DMS 273 (cell line): Measurements from ENCODE around the gene LNX1.
A peak's percentile ranks its signal among the peaks of the same experiment; 100 is the strongest.

Source experiments
- DNase-seq: peaks from one replicate; lab custom pipeline; 2025; ENCODE audit not compliant: unreplicated experiment; lab: John Stamatoyannopoulos, UW

Gene LNX1

GRCh38 chr4:53591372-53591892, at the start of gene LNX1:
LNX1 (minus strand) TSS chr4:53591486; CDS start chr4:53574002, 17,484 bp downstream.
- no peak for DNase-seq

- peak; percentile 10 for DNase-seq
Observed at GRCh38 chr4:53640576-53641453, 49.5 kb upstream of the LNX1 start.

DNA sequence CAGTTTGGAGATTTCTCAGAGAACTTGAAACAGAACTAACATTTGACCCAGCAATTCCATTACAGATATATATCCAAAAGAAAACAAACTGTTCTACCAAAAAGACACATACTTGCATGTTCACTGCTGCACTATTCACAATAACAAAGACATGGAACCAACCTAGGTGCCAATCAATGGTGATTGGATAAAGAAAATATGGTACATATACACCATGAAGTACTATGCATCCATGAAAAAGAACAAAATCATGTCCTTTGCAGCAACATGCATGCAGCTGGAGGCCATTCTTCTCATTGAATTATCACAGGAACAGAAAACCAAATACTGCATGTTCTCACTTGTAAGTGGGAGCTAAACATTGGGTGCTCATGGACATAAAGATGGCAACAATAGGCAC, 47.6 kb upstream of the LNX1 start:
- DNase-seq = no peak

- DNase-seq = no peak
Observed at GRCh38 chr4:53637348-53637747, 46.1 kb upstream of the LNX1 start.

- DNase-seq = no peak
Observed at GRCh38 chr4:53635697-53636483, 44.6 kb upstream of the LNX1 start.

- DNase-seq = no peak
Observed at GRCh38 chr4:53633608-53634007, 42.3 kb upstream of the LNX1 start.

DNA sequence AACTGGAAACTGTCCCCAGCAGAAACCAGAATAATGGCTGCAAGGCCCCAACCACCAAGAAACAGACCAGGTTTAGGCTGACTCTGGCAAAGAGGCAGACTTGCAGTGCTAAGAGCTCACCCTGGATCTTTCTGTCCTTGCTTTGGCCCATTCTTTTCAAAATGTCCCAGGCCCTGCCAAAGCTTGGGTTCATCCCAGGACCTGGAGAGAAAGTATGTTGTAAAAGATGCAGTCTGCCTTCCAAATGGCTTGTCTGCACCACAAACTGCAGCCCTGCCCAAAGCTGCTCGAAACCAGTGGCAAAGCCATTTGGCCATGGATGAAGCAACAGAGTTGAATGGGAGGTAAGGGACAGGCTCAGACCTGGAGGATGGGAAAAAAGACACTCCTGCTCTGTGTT, 38.0 kb upstream of the LNX1 start:
- DNase-seq = no peak

DNA sequence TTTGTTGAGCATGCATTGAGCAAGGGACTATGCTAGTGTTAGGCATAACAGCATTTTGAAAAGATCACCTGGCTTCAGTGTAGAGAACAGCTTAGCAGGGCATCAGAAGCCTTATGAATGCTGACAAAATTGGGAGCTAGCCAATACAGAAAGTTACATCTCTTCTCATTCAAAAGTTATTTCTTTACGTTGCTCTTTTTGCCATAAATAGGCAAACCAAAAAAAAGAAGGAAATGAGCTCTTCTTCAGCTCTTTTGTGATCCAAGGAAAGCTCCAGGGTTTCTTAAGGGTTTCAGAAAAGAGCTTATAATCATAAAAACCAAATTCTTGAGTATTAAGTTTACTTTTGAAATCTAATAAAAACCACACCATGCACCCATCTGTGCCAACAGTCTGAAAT, 35.2 kb upstream of the LNX1 start:
- DNase-seq = no peak

DNA sequence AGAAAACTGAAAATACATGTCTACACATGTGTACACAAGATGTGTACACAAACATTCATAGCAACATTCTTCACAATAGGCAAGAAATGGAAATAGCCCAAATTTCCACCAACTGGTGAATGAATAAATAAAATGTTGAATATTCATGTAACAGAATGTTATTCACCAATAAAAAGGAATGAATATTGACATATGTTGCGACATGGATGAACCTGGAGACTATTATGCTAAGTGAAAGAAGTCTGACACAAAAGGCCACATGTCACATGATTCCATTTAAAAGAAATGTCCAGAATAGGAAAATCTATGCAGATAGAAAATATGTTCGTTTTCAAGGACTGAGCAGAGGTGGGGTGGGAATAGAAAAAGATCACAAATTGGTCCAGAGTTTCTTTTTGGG, 34.6 kb upstream of the LNX1 start:
- DNase-seq = no peak

- no peak for DNase-seq
Observed at GRCh38 chr4:53622739-53623151, 31.5 kb upstream of the LNX1 start.

- peak; percentile 4 for DNase-seq
Observed at GRCh38 chr4:53620956-53621355, 29.7 kb upstream of the LNX1 start.

- no peak for DNase-seq
Observed at GRCh38 chr4:53619431-53619830, 28.1 kb upstream of the LNX1 start.

DNA sequence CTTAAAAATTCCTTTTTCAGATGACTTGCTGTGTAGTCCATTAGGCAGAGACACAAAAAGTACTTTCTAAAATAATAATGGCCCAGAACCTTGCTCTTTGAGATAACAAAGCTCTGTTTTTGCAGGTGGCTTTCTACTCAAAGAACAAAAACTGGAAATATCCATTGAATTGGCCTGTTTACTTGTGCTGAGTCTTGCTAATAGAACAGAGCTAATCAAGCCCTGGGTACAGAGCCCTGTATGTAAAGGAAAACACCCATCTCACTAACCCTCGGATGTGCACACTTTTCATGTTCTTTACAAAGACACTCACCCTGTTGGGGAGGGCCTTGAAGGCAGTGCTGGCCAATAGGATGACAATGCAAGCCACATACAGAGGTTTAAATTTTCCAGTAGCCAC, 27.0 kb upstream of the LNX1 start:
- DNase-seq = no peak

DNA sequence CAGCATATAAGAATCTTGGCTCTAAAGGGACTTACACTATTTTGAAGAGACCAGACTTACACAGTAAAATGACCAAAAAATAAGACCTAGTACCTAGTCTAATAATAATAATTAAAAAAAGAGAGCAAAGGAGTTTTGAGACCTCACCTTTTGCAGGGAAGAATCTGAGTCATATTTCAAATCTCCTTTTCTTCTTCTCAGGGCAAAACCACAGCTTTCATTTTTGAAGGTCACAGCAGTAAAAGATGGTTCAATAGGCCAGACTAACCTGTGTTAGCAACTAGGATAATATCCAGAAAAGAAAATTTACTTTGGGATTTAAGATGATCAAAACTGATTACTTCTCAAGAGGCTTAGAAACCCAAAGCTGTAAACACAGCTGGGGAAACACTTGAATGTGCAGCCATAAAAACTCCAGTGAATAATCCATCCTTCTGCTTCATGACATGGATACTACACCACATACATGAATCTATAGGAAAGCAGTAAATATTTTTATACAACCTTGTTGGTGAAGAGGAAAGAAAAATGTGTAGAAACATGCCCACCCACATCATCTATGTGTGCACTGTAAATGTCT, 25.9 kb upstream of the LNX1 start:
- DNase-seq = no peak

DNA sequence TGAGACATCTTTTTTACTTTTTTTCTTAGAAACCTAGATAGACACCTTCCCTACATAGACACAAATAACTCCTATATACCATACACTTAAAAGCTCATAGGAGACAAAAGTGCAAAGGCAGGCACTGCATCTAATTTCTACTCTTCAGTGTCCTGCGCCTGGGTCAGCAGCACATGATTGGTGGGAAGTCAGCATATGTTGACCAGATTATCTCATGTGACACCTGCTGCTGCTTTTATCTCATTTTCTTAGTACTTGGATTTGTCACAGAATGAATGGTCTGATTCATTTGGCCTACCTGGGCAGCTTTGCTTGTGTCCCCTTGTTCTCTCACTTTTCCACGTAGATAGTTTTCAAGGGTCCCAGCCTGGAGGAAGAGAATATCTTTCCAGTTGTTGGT, 24.9 kb upstream of the LNX1 start:
- no peak for DNase-seq

DNA sequence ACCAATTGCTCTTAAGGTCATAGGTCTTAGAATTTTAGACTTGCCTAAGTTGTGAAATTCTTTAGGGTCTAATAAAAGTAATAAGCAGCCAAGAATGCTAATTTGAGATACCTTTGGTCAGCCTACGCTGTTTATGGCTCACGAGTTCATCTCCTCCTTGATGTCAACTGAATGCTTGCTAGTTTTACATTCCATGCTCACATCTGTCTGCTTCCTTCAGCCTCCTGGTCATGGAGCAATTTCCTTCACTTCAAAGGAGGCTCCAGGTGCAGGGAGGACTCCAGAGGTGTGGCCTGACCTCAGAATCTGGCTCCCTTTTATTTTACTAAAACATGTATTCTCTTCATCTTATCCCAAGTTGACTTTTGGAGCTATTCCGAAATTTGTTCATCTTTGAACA, 23.3 kb upstream of the LNX1 start:
- DNase-seq = peak; percentile 22

DNA sequence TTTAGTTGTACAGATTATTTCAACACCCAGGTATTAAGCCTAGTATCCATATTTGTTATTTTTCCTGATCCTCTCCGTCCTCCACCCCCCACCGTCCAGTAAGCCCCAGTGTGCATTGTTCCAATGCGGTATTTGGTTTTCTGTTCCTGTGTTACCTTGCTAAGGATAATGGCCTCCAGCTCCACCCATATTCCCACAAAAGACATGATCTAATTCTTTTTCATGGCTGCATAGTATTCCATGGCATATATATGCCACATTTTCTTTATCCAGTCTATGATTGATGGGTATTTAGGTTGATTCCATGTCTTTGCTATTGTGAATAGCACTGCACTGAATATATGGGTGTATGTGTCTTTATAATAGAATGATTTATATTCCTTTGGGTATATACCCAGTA, 22.1 kb upstream of the LNX1 start:
- DNase-seq = no peak

DNA sequence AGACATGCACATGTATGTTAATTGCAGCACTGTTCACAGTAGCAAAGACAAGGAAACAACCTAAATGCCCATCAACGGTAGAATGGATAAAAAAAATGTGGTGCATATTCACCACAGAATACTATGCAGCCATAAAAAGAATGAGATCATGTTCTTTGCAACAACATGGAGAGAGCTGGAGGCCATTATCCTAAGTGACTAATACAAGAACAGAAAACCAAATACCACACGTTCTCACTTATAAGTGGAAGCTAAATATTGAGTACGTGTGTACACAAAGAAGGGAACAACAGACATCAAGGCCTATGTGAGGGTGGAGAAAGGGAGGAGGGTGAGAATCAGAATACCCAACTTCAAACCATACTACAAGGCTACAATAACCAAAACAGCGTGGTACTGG, 17.4 kb upstream of the LNX1 start:
- DNase-seq = no peak

DNA sequence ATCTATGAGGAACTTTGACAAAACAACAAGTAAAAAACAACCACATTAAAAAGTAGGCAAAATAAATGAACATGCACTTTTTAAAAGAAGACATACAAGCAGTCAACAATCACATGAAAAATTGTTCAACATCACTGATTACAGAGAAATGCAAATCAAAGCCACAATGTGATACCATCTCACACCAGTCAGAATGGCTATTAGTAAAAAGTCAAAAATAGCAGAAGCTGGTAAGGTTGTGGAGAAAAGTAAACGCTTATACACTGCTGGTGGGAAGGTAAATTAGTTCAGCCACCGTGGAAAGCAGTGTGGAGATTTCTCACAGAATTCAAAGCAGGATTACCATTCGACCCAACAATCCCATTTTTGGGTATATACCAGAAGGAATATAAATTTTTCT, 17.0 kb upstream of the LNX1 start:
- DNase-seq = no peak

DNA sequence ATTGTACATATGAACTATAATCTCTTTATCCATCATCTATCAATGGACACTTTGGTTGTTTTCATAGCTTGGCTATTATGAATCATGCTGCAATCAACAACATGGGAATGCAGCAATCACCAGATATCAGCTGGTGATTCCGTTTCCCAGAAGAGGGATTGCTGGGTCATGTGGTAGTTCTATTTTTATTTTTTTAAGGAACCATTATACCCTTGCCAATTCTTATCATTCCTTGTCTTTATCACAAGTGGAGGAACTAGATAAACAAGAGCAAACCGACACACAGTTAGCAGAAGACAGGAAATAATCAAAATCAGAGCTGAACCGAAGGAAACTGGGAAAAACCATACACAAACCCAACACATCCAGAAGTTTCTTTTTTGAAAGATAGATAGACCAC, 14.5 kb upstream of the LNX1 start:
- DNase-seq = no peak

- no peak for DNase-seq
Observed at GRCh38 chr4:53602390-53602789, 11.1 kb upstream of the LNX1 start.
